ENCODE measurements around the gene HECW1.
"Not testable (repeated sequence)": the region's sequence is repeated elsewhere in the genome, so short reads cannot be mapped to it uniquely, and the experiment has no call there.

Gene HECW1

DNA sequence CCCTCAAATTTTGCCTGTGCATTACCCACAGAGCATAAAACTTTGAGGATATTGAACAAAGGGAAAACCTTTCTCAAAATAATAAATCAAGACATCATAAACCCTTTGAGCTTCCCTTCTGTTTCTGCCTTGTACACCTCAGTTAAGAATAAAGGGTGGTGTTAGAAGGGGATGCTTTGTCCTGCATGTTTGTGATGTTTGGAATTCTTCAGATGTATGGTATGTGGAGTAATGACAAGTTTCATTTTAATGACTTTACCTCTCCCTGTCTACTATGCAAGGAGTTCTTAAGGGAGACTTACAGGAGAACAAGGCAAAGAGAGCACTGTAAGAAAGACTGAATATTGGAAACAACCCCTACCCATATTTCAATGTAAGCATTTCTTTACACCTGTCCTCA lies 99.2 kb downstream of the HECW1 start:
- no peak for DNase-seq

GRCh38 chr7:43212921-43213320 lies 100.5 kb downstream of the HECW1 start:
- DNase-seq = no peak

GRCh38 chr7:43215061-43215460 lies 102.6 kb downstream of the HECW1 start:
- no peak for DNase-seq

DNA sequence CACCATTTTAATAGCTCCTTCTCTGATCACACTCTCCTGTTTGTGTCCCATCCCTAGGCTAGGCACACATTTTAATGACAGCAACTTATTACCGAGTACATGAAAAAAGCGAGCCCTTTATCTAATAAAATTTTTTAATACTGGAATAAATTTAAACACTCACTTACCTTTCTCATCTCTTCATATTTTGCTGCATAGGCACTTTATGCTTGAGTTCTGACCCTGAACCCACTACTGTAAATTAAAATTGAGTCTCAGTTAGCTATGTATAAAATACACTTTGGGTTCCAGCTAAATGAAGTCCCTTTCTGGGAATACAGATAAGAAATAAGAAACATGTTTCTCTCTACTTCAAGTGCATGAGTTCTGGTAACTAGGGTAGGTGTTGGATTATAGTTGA lies 104.6 kb downstream of the HECW1 start:
- DNase-seq = no peak

DNA sequence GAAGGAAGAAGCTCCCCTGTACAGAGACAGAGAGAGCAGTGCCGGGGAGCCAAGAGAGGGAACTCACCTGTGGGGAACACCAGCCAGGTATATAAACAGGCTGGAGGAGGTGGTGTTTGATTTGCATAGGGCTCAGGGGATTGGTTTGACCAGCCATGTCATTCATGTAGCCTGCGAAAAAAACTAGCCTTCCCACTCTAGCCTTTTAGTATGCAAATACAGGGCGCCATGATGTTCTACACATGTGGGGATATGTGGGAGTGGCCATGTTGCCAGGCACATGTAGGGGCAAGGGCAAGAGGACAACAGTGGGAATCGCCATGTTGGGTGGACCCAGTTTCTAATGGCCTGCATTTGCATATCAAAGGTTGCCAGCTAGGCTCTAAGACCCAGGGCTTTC lies 106.5 kb downstream of the HECW1 start:
- not testable (repeated sequence) for DNase-seq

DNA sequence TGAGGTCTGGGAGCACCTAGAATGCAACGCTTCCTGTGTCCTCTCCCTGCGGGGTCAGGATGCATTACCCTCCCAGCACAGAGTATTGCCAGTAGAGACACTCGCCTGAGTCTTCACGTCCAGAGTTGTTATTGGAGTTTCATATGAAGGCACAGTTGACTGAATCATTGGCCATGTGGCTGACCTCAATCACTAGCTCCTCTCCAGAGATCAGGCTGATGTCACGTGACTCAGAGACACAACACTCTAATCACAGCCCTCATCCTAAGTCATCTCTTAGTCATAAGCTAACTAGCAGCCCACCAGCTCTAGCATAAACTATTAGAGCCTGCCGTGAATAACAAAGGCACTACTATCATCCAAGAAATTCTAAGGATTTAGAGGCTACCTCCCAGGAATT lies 107.8 kb downstream of the HECW1 start:
- no peak for DNase-seq

GRCh38 chr7:43220742-43221141 lies 108.3 kb downstream of the HECW1 start:
- DNase-seq = no peak

DNA sequence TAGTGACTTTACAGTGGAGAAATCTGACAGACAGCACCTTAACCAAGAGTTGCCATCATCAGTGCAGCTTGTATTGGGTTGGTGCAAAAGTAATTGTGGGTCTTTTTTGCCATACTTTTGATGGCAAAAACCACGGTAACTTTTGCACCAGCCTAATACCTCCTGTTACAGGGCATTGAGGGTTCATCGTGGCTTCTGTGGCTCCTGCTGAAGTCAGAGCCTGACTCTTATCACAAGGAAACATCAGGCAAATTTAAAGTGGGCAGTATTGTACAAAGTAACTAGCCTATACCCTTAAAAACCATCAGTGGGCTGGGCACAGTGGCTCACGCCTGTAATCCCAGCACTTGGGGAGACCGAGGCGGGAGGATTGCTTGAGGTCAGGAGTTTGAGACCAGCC lies 117.4 kb downstream of the HECW1 start:
- no peak for DNase-seq

DNA sequence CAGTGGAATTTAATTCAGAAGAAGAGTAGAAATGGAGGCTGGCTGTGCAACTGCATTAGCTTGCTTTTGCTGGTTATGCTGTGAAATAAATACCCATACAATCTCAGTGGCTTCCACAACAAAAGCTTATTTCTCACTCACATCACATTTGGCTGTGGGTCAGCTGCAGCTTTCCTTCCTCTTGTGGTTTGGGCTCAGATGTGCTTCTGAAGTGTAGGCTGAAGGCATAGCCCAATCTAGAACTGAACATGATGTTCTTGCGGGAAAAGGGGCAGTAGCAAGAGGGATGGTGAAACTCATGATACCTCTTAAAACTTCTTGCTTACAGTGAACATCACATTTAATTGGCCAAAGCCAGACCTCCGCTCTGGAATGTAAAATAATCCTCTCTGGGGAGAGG lies 119.9 kb downstream of the HECW1 start:
- DNase-seq = no peak

GRCh38 chr7:43234073-43234472 lies 121.6 kb downstream of the HECW1 start:
- DNase-seq = no peak

GRCh38 chr7:43234968-43235367 lies 122.5 kb downstream of the HECW1 start:
- DNase-seq = no peak

DNA sequence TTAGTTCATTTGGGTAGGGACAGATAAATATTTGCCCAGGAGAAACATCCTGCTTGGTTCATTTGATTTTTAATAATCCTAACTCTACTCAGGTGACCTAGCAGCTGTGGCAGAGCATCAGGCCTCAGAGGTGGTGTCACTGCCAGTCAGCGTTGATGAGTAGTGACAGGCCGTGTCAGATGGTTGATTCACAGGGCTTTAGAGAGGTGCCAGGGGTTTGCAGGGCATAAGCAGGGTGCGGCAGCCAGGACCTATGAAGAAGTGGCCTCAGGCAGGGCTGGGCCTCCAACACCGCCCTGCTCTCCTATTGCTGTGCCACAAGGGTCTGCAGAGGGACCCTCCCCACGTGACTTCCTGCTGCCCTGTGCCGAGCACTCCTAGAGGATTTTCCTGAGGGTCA lies 128.1 kb downstream of the HECW1 start:
- no peak for DNase-seq

DNA sequence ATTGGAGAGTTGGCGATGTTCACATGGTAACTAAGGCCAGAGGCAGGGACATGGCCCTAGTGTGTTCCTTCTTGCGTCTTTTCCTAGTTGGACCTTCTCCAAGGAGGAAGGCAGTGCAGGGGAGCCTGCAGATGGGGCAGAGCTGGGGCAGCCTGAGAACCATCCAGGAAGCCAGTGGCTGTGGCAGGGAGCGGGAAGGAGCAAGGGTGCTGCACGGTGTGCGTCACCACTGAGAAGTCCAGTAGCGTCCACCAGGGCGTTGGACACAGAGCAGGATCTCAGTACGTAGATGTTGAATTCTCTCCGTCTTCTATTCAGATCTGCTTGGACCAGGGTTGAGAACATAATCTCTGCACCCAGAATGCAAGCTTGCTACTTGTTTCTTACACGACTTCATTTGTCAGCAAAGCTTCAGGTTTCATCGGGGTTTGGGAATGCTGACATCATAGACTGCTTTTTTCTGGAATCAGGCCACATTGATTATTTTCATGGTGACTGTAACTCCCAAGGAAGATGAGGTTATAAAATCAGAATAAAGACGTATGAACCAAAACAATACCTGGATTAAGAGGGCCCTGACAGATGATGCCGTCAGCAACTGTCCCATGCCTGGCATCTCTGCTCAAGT lies 130.3 kb downstream of the HECW1 start:
- DNase-seq = no peak

GRCh38 chr7:43244232-43244631 lies 131.8 kb downstream of the HECW1 start:
- DNase-seq = no peak

DNA sequence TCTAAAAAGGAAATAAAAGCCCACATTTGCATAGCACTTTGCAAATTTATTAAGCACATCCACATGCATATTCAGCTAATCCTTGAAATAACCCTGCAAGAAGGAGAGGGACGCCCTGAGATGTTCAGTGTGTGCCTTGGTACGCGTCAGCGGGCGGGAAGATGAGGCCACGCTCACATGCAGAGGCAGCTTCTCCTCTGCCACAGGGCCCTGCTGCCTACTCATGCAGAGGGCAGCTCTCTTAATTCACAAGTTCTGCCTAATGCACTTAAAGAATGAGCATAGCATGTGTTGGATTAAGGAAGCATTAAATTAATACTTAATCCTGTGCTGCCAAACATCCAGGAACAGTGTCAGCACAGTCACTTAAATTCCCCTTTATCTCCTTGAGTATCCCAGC lies 132.3 kb downstream of the HECW1 start:
- DNase-seq = no peak

DNA sequence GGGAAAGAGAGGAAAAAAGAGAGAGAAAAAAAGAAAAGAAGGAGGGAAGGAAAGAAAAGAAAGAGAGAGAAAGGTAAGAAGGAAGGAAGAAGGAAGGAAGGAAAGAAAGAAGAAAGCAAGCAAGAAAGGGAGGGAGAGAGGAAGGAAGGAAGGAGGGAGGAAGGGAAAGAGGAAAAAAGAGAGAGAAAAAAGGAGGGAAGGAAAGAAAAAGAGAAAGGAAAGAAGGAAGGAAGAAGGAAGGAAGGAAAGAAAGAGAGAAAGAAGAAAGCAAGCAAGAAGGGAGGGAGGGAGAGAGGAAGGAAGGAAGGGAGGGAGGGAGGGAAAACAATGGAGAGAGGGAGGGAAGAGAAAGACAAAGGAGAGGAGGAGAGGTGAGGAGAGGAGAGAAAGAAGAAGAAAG lies 135.3 kb downstream of the HECW1 start:
- no peak for DNase-seq

- no peak for DNase-seq
These were observed 136.1 kb downstream of the HECW1 start for GRCh38 chr7:43248553-43248952.

- no peak for DNase-seq
These were observed 136.7 kb downstream of the HECW1 start for GRCh38 chr7:43248961-43249822.

DNA sequence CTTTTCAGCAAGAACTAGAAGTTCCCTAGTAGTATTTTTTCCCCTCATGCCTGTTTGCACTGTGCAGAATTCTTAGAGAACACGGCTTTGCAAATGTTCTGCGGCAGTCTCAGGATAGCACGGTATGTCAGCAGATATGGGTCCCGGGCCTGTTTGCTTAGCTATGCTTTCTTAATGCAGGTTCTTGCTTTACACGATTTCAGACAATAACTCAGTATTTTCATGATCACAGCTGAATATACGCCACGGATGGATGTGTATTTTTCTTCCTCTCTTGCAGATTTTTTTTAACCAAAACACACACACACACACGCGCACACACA lies 137.3 kb downstream of the HECW1 start:
- no peak for DNase-seq

DNA sequence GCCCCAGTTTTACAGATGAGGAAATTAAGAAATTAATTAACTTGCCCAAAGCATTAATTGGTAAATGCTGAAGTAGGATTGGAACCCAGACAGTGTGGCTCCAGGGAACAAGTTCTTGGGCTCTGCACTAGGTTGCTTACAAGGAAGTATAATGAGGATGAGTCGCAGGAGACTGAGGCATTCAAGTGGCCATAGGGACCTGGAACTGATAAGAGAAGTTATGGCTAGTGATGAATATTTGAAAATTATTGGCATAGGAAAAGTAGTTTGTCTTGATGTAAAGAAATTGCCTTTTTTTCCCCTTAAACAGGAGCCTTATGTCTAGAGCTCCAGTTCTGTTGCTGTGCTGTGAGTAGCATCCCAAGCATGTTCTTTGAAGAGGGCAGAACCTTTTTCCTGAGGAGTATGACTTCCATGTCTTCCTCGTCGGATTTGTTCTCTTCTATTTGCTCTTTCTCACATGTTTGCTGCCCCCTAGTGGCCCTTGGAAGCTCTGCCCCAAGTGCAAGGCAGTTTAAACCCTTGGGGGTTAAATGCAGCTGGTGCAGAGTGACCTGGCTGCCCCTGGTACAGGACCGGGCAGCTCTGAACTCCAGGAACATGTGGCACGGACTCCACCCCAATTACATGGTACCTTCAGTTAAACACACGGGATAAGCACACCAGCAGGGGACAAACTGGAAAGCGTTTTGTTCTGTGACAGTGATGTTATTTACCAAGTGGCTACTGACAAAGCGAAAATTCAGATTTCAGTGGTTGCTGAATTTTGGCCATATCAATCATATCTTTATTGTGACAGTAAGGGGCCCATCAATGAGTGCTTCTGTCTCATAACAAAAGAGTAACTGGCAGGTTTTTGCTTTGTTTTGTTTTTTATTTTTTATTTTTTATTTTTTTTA lies 148.8 kb downstream of the HECW1 start:
- peak; percentile 30 for DNase-seq

DNA sequence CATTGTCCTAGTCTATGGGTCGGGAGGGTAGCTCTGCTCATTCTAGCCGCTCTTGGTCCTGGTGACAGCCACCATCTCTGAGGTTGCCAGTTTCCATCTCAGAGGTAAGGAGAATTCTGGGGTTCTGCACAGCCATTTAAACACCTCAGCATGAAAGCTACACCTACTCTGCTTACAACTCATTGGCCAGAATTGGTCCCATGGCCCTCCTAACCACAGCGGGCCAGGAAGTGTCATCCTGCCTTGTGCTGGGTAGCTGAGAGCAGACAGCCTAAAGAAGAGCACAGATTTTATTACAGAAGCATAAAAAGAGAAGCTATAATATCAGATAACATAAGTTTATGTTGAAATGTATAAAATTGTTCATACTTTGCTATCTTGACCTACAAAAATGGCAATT lies 152.7 kb downstream of the HECW1 start:
- DNase-seq = no peak

GRCh38 chr7:43273939-43274719 lies 161.7 kb downstream of the HECW1 start:
- no peak for DNase-seq

DNA sequence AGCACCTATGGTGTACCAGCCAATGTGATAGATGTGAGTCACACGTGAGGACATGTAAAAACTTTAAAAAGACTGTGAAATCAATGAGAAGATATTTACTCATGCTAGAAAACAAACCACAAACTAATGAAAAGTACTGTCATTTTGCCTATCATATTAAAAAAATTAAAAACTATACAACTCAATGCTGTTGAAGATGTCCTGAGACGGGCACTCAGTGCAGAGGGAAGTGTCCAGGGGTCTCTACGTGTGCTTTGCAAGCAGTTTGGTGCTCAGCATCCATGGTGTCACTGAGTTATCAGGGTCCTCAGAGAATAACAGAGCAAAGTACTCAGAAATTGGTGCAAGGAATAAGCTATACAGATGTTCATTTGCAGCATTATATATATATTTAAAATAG lies 162.3 kb downstream of the HECW1 start:
- DNase-seq = no peak

Measured in NCI-H510A treated with DMSO at 0.1 percent for 48 hours (cell line).